Activated T-helper 1 cell treated with Interleukin-2 at 50 U/mL for 16 hours (primary cell): ENCODE results near the gene NRARP.
"Not testable (repeated sequence)": the region's sequence is repeated elsewhere in the genome, so short reads cannot be mapped to it uniquely, and the experiment has no call there.

ENCODE experiments used
- DNase-seq: peaks from one replicate; pipeline ENCODE4 v3.0.0-alpha.2; 2020; ENCODE audit warnings: low read depth

The NRARP gene

GRCh38 chr9:137276473-137277328, 25.4 kb downstream of the NRARP start:
- DNase-seq = no peak

- DNase-seq = no peak
Observed at GRCh38 chr9:137275588-137276472, 26.2 kb downstream of the NRARP start.

GRCh38 chr9:137275203-137275587, 26.9 kb downstream of the NRARP start:
- no peak for DNase-seq

- no peak for DNase-seq
Observed at GRCh38 chr9:137273611-137274320, 28.3 kb downstream of the NRARP start.

- DNase-seq = no peak
Observed at GRCh38 chr9:137273095-137273490, 29.0 kb downstream of the NRARP start.

- DNase-seq = no peak
Observed at GRCh38 chr9:137272241-137273094, 29.6 kb downstream of the NRARP start.

GRCh38 chr9:137271696-137272076, 30.4 kb downstream of the NRARP start:
- DNase-seq = no peak

DNA sequence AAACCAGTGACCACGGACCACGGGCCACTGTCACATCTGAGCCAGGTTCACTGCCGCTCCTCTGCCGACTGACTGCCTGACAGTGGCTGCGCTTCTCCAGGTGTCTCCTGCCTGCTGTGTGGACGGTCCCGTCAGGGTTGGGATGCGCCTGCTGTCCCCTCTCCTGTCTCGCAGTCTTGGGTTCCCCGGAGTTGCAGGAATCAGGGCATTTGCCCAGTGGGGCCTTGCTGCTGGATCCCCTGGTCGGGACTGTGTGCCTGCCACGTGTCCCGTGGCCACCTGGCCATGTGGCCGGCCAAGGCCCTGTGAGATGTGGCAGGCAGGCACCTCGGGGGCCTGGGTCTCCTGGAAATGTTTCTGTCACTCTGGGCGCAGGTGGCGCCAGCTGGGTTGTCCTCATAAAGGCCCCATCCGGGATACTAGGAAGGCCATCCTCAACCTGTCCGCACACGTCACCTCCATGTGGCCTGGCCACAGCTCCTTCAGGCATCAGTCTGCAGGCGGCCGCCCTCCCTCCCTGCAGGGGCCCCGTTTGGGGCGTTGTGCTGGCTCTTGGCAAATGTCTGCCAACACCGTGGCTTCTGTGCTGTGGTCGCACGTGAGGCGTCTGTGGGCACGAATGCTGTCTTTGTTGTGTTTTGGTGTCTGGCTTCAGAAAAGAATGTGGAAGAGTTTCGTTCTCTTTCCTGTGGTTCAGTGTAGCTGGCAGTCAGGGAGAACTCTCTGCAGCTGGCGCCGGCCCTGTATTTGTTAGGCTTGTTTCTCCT, 31.0 kb downstream of the NRARP start:
- DNase-seq = no peak

- DNase-seq = no peak
Observed at GRCh38 chr9:137269231-137269772, 32.8 kb downstream of the NRARP start.

DNA sequence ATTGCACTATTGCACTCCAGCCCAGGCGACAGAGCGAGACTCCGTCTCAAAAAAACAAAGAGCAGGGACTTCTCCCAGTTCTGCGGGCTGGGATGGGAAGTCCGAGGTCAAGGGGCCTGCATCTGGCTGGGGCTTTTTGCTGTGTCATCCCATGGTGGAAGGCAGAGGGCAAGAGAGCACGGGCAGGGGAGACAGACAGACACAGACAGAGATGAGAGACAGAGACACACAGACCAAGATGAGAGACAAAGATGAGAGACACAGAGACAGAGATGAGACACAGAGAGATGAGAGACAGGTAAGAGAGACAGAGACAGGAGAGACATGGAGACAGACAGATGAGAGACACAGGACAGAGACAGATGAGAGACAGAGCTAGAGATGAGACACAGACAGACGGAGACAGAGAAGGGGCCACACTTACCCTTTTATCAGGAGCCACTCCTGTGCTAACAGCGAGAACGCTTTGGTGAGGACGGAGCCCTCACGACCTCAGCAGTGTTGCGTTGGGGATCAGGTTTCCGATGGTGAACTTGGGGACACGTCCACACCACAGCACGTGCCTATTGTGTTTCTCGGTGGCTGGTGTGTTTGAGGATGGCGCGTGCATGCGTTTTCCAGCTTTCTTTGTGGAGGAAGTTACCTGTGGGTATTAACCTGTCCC, 33.4 kb downstream of the NRARP start:
- no peak for DNase-seq

DNA sequence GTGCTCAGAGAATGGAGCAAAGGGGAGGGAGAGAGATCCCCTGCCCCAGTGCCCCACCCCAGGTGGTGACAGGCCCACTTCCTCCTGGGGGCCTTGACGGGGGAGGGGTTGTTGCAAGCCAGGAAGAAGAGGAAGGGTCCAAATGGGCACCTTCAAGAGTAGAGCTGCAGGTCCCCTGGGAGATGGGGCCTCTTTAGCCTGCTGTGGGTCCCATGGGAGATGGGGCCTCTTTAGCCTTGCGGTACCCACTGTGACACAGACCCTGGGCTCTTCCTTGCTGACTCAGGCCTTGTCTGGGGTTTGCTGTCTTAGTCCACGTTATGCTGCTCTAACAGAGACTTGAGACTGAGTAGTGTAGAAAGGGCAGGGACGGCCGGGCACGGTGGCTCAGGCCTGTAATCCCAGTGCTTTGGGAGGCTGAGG, 34.1 kb downstream of the NRARP start:
- no peak for DNase-seq

GRCh38 chr9:137266585-137267453, 35.3 kb downstream of the NRARP start:
- DNase-seq = no peak

- DNase-seq = no peak
Observed at GRCh38 chr9:137266162-137266527, 35.9 kb downstream of the NRARP start.

- no peak for DNase-seq
Observed at GRCh38 chr9:137265496-137266161, 36.4 kb downstream of the NRARP start.

- no peak for DNase-seq
Observed at GRCh38 chr9:137264067-137264466, 38.0 kb downstream of the NRARP start.

DNA sequence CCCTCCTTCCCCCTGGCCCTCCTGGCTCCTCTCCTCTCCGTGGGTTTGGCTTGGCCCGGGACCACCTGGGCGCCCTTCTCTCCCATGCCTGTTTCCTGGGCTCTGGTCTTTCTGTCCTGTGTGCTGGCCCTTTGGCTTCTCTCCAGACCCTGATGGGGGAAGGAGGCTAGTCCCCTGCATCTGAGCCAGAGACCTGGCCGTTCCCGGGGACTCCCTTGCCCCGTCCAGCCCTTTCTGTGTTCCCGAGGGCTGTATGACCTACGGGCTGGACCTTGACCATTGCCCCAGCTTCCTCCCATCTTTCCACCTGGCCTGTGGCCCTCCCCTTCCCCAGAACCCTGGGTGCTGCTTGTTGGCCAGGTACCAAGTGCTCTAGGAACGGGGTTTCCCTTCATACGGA, 38.6 kb downstream of the NRARP start:
- no peak for DNase-seq

DNA sequence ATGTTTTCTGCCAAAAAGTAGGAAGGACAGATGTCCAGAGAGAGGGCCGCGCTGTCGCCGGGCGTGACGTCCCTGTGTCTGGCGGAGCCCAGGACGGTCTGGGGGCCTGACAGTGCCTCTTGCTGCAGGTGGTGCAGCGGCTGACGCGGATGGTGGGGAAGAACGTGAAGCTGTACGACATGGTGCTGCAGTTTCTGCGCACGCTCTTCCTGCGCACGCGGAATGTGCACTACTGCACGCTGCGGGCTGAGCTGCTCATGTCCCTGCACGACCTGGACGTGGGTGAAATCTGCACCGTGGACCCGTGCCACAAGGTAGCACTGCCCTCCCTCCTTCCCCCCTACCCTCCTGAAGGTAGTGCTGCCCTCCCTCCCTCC, 39.2 kb downstream of the NRARP start:
- DNase-seq = no peak

GRCh38 chr9:137262173-137262908, 39.7 kb downstream of the NRARP start:
- not testable (repeated sequence) for DNase-seq
